ACC112 (cell line): Measurements from ENCODE around the gene RWDD2A.

Experiments
- H2AFZ ChIP-seq: fragments of 200-600 bp; sonication (generic); one replicate; pipeline ENCODE4 v1.6.0; 2017; ENCODE audit warnings: antibody characterized with exemption, low read length; ENCODE audit not compliant: unreplicated experiment
- H3K27ac ChIP-seq: fragments of 200-600 bp; sonication (generic); 2 replicates; pipeline ENCODE4 v1.5.1; 2014; ENCODE audit warnings: low read depth, mild to moderate bottlenecking, antibody characterized with exemption, low read length, moderate library complexity
- H3K27me3 ChIP-seq: fragments of 200-600 bp; sonication (generic); 2 replicates; pipeline ENCODE4 v1.6.1; 2014; ENCODE audit warnings: mild to moderate bottlenecking, antibody characterized with exemption, low read length, moderate library complexity, mixed read lengths; ENCODE audit not compliant: insufficient read depth
- H3K36me3 ChIP-seq: fragments of 200-600 bp; sonication (generic); 2 replicates; pipeline ENCODE4 v1.6.1; 2016; ENCODE audit warnings: mild to moderate bottlenecking, antibody characterized with exemption, low read length, moderate library complexity, mixed read lengths; ENCODE audit not compliant: insufficient read depth
- H3K4me1 ChIP-seq: fragments of 200-600 bp; sonication (generic); one replicate; pipeline ENCODE4 v1.6.1; 2016; ENCODE audit warnings: low read length, mixed read lengths; ENCODE audit not compliant: insufficient read depth, unreplicated experiment, control insufficient read depth
- H3K4me3 ChIP-seq: fragments of 200-600 bp; sonication (generic); 2 replicates; pipeline ENCODE4 v1.5.1; 2014; ENCODE audit warnings: mild to moderate bottlenecking, low read depth, low read length
- H3K79me2 ChIP-seq: fragments of 200-600 bp; sonication (generic); one replicate; pipeline ENCODE4 v1.6.0; 2016; ENCODE audit warnings: low read length; ENCODE audit not compliant: control insufficient read depth, unreplicated experiment, insufficient read depth

Gene RWDD2A

DNA sequence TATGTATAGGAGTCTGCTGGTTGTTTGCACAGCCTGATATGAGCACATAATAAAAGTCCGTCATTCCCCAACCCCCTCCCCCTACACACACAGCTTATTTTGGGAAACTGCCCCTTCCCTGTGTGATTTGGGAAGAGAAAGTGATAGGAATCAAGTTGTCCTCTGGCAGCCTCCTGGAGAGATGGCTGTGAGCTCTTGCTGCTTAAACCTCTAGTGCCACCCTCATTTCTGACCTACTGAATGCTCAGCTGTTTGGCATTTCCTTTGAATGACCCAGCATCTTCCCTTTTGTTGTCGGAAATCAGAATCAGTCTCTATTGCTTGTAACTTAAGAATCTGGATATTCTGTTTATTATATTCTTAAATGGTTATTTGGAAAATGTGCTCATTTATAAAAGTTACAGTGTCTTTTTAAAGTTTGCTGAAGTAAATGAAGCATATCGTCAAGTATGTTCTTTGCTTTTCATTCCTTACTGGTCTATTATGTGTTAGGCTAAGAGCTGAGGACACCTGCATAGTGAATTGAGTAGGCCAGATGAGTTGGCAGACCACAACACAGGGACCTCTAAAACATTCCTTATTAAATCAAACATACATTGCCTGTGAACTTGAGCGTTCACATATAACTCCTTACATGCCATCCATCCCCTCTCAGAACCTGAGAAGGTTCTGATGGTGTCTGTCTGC is 5.5 kb downstream of the RWDD2A start:
- Histone ChIP-seq H3K79me2 (no peaks in the 10 kb centered on the region), H3K36me3 (no peaks in the 10 kb centered on the region), H3K27ac (peak overlapping the region; percentile 56), H3K4me1 (peaks cover 33% of the 10 kb centered on the region), H3K4me3 (peak overlapping the region; percentile 23; the same call in 1 of the 2 replicates), H2AFZ (no peak overlapping the region), H3K27me3 (no peaks in the 10 kb centered on the region)

- no peaks in the 10 kb centered on the region for H3K79me2 ChIP-seq
- no peak overlapping the region for H2AFZ ChIP-seq
- no peaks in the 10 kb centered on the region for H3K27me3 ChIP-seq
- H3K4me3 ChIP-seq, result peak overlapping the region; percentile 23; the same call in 1 of the 2 replicates
- peak overlapping the region; percentile 56 for H3K27ac ChIP-seq
- no peaks in the 10 kb centered on the region for H3K36me3 ChIP-seq
- peaks cover 31% of the 10 kb centered on the region for H3K4me1 ChIP-seq
Measured at GRCh38 chr6:83199173-83199862, 6.2 kb downstream of the RWDD2A start.

- H3K4me3 ChIP-seq, result no peak overlapping the region
- H3K27ac ChIP-seq, result peak overlapping the region; percentile 56; the same call in 1 of the 2 replicates
- H2AFZ ChIP-seq, result no peak overlapping the region
- peaks cover 28% of the 10 kb centered on the region for H3K4me1 ChIP-seq
- H3K27me3 ChIP-seq, result no peaks in the 10 kb centered on the region
- H3K36me3 ChIP-seq, result no peaks in the 10 kb centered on the region
- H3K79me2 ChIP-seq, result no peaks in the 10 kb centered on the region
Measured at GRCh38 chr6:83199863-83200225, 6.7 kb downstream of the RWDD2A start.

- H3K27ac ChIP-seq, result no peak overlapping the region
- no peaks in the 10 kb centered on the region for H3K79me2 ChIP-seq
- H2AFZ ChIP-seq, result no peak overlapping the region
- peaks cover 28% of the 10 kb centered on the region for H3K4me1 ChIP-seq
- H3K27me3 ChIP-seq, result no peaks in the 10 kb centered on the region
- H3K36me3 ChIP-seq, result no peaks in the 10 kb centered on the region
- no peak overlapping the region for H3K4me3 ChIP-seq
Measured at GRCh38 chr6:83202031-83202430, 8.9 kb downstream of the RWDD2A start.

GRCh38 chr6:83215131-83216047 is 22.2 kb downstream of the RWDD2A start:
- Histone ChIP-seq H3K27ac (no peak overlapping the region), H3K36me3 (no peaks in the 10 kb centered on the region; the same call in 1 of the 2 replicates), H3K79me2 (no peaks in the 10 kb centered on the region)

GRCh38 chr6:83216806-83217205 is 23.6 kb downstream of the RWDD2A start:
- Histone ChIP-seq H3K27ac (no peak overlapping the region), H3K27me3 (no peaks in the 10 kb centered on the region), H3K79me2 (no peaks in the 10 kb centered on the region), H3K36me3 (no peaks in the 10 kb centered on the region; the same call in 1 of the 2 replicates), H2AFZ (no peak overlapping the region), H3K4me1 (no peaks in the 10 kb centered on the region), H3K4me3 (no peak overlapping the region)

More at GRCh38 chr6:83215131-83216047, 22.2 kb downstream of the RWDD2A start:
- H2AFZ ChIP-seq, result peak overlapping the region; percentile 67
- H3K4me3 ChIP-seq, result no peak overlapping the region
- no peaks in the 10 kb centered on the region for H3K27me3 ChIP-seq
- no peaks in the 10 kb centered on the region for H3K4me1 ChIP-seq

GRCh38 chr6:83218646-83219045 is 25.5 kb downstream of the RWDD2A start:
- H3K27ac ChIP-seq, result no peak overlapping the region
- H3K79me2 ChIP-seq, result no peaks in the 10 kb centered on the region
- H2AFZ ChIP-seq, result no peak overlapping the region
- H3K4me3 ChIP-seq, result no peak overlapping the region
- no peaks in the 10 kb centered on the region; the same call in 1 of the 2 replicates for H3K36me3 ChIP-seq
- no peaks in the 10 kb centered on the region for H3K4me1 ChIP-seq
- H3K27me3 ChIP-seq, result no peaks in the 10 kb centered on the region

GRCh38 chr6:83220121-83220520 is 27.0 kb downstream of the RWDD2A start:
- H3K27ac ChIP-seq, result no peak overlapping the region
- H3K27me3 ChIP-seq, result no peaks in the 10 kb centered on the region
- no peaks in the 10 kb centered on the region; the same call in 1 of the 2 replicates for H3K36me3 ChIP-seq
- no peaks in the 10 kb centered on the region for H3K79me2 ChIP-seq
- H2AFZ ChIP-seq, result no peak overlapping the region
- H3K4me1 ChIP-seq, result no peaks in the 10 kb centered on the region
- H3K4me3 ChIP-seq, result no peak overlapping the region

- no peak overlapping the region for H2AFZ ChIP-seq
Measured at GRCh38 chr6:83221276-83221675, 28.1 kb downstream of the RWDD2A start.

GRCh38 chr6:83221889-83222479 is 28.8 kb downstream of the RWDD2A start:
- H3K4me1 ChIP-seq, result peaks cover 12% of the 10 kb centered on the region
- H2AFZ ChIP-seq, result no peak overlapping the region
- H3K4me3 ChIP-seq, result no peak overlapping the region
- H3K79me2 ChIP-seq, result no peaks in the 10 kb centered on the region
- no peaks in the 10 kb centered on the region for H3K27me3 ChIP-seq
- H3K27ac ChIP-seq, result no peak overlapping the region
- no peaks in the 10 kb centered on the region; the same call in 1 of the 2 replicates for H3K36me3 ChIP-seq

More at GRCh38 chr6:83221276-83221675, 28.1 kb downstream of the RWDD2A start:
- H3K4me3 ChIP-seq, result no peak overlapping the region
- peaks cover 4% of the 10 kb centered on the region for H3K4me1 ChIP-seq
- no peak overlapping the region for H3K27ac ChIP-seq
- no peaks in the 10 kb centered on the region for H3K79me2 ChIP-seq
- no peaks in the 10 kb centered on the region; the same call in 1 of the 2 replicates for H3K36me3 ChIP-seq
- no peaks in the 10 kb centered on the region for H3K27me3 ChIP-seq
